B cell (primary cell): ENCODE measurements around the gene FUS. TPM values are rescaled to one million over a fixed set of nuclear protein-coding genes. Genes with fewer than 3 reads are reported as not detected.

Experiments
- ATAC-seq: fragments of 200-7000 bp; cut with Tn5 transposase; one replicate; pipeline ENCODE4 v1.10.0; 2021; ENCODE audit warnings: low read depth, mild to moderate bottlenecking, moderate number of reproducible peaks, moderate library complexity
- CTCF ChIA-PET: fragments of 350-600 bp; sonication (Branson Sonifier 250); formaldehyde crosslinking; loops from one replicate; lab custom pipeline; 2021; ENCODE audit warnings: antibody characterized with exemption, inconsistent platforms; lab: Charles Lee
- POLR2A ChIA-PET: fragments of 350-600 bp; sonication (Branson Sonifier 250); formaldehyde crosslinking; loops from one replicate; lab custom pipeline; 2021; ENCODE audit warnings: antibody characterized with exemption; lab: Charles Lee
- DNase-seq: peaks from one replicate; pipeline ENCODE4 v3.0.0; 2013
- H2AFZ ChIP-seq: 2 replicates; pipeline ENCODE4 v1.6.1; 2012; ENCODE audit warnings: mild to moderate bottlenecking, low read depth, low read length; ENCODE audit not compliant: insufficient read depth, poor library complexity, severe bottlenecking
- H3K27ac ChIP-seq, 2 donors: 1 replicate in 1 of 2; 2 replicates in 1 of 2; pipeline ENCODE4 v1.5.1; 2012 to 2013; ENCODE audit warnings: low read length in 2 of 2, mild to moderate bottlenecking in 2 of 2, moderate library complexity in 1 of 2
- H3K27me3 ChIP-seq, 4 experiments: fragments of 200-600 bp in 1 of 4; sonication (generic) in 1 of 4; replicated peaks in 1 of 4; 1 replicate in 2 of 4; 2 replicates in 2 of 4; pipeline versions ENCODE4 v1.6.1 to v1.7.0; 2013 to 2016; ENCODE audit warnings: low read length in 3 of 4, mild to moderate bottlenecking in 2 of 4, mixed read lengths in 1 of 4, moderate library complexity in 1 of 4; ENCODE audit not compliant: insufficient read depth in 4 of 4, control insufficient read depth in 3 of 4; ENCODE audit errors: control extremely low read depth in 1 of 4
- H3K36me3 ChIP-seq, 2 experiments: replicated peaks in 1 of 2; 1 replicate in 1 of 2; 2 replicates in 1 of 2; pipeline versions ENCODE4 v1.6.1 to v1.7.1; 2013; ENCODE audit warnings: low read length in 1 of 2; ENCODE audit not compliant: insufficient read depth in 2 of 2, control insufficient read depth in 1 of 2; ENCODE audit errors: control extremely low read depth in 1 of 2, extremely low read depth in 1 of 2
- H3K4me1 ChIP-seq, 2 donors: fragments of 200-600 bp in 1 of 2; sonication (generic) in 1 of 2; 1 replicate in 1 of 2; 2 replicates in 1 of 2; pipeline versions ENCODE4 v1.5.1 to v1.6.1; 2013 to 2017; ENCODE audit warnings: low read length in 2 of 2; ENCODE audit not compliant: control insufficient read depth in 2 of 2, insufficient read depth in 2 of 2
- H3K4me2 ChIP-seq: replicated peaks from 2 replicates; pipeline ENCODE3; 2012; ENCODE audit warnings: mild to moderate bottlenecking, low read depth, low read length; ENCODE audit not compliant: poor library complexity, severe bottlenecking
- H3K4me3 ChIP-seq, 5 experiments: fragments of 200-600 bp in 1 of 5; sonication (generic) in 1 of 5; 1 replicate in 3 of 5; 2 replicates in 2 of 5; pipeline versions ENCODE4 v1.5.1 to v1.7.0; 2011 to 2016; ENCODE audit warnings: low read length in 4 of 5, mild to moderate bottlenecking in 4 of 5, low read depth in 2 of 5, control low read depth in 1 of 5, moderate library complexity in 1 of 5; ENCODE audit not compliant: insufficient read depth in 1 of 5; ENCODE audit errors: control extremely low read depth in 1 of 5, extremely low read depth in 1 of 5
- H3K79me2 ChIP-seq: fragments of 200-600 bp; sonication (generic); one replicate; pipeline ENCODE4 v1.6.0; 2016; ENCODE audit warnings: low read length; ENCODE audit not compliant: control insufficient read depth, insufficient read depth
- H3K9ac ChIP-seq: fragments of 200-600 bp; sonication (generic); 2 replicates; pipeline ENCODE4 v1.6.1; 2017; ENCODE audit warnings: mild to moderate bottlenecking, low read length, moderate library complexity
- H3K9me3 ChIP-seq, 3 donors: one replicate each; pipeline versions ENCODE4 v1.6.1 to v1.7.1; 2013; ENCODE audit warnings: low read length in 2 of 3; ENCODE audit not compliant: control insufficient read depth in 2 of 3, insufficient read depth in 1 of 3; ENCODE audit errors: control extremely low read depth in 1 of 3
- H4K20me1 ChIP-seq: 2 replicates; pipeline ENCODE4 v1.6.0; 2012; ENCODE audit warnings: mild to moderate bottlenecking, low read length; ENCODE audit not compliant: insufficient read depth, control insufficient read depth, poor library complexity, severe bottlenecking
- H3K27ac Mint-ChIP-seq: one replicate; pipeline ENCODE4 v1.8.0; 2021; ENCODE audit warnings: mixed read lengths
- H3K27me3 Mint-ChIP-seq: one replicate; pipeline ENCODE4 v1.8.0; 2021; ENCODE audit warnings: mixed read lengths
- H3K4me1 Mint-ChIP-seq: one replicate; pipeline ENCODE4 v1.8.0; 2021; ENCODE audit warnings: mixed read lengths
- H3K4me3 Mint-ChIP-seq: one replicate; pipeline ENCODE4 v1.8.0; 2021; ENCODE audit warnings: mixed read lengths
- H3K9me3 Mint-ChIP-seq: one replicate; pipeline ENCODE4 v1.8.0; 2022; ENCODE audit warnings: mixed read lengths; ENCODE audit not compliant: insufficient read depth
- CTCF ChIP-seq: fragments of 200-600 bp; IDR thresholded peaks from one replicate; pipeline ENCODE4 v1.8.0; 2022; ENCODE audit warnings: antibody characterized with exemption, mild to moderate bottlenecking
- EZH2 ChIP-seq: IDR thresholded peaks from 2 replicates; pipeline ENCODE4 v1.6.1; 2012; ENCODE audit warnings: borderline replicate concordance, low read depth, mild to moderate bottlenecking, moderate library complexity, low read length; ENCODE audit not compliant: insufficient read depth, poor library complexity, severe bottlenecking
- WGBS: methylation state at CpG from one replicate; pipeline ENCODE4 v1.1.5; 2013; ENCODE audit warnings: missing lambda C conversion rate; ENCODE audit not compliant: insufficient coverage; 5-methylcytosine and 5-hydroxymethylcytosine counted together
- intact Hi-C: fragments of 100-400 bp; cut with micrococcal nuclease; formaldehyde crosslinking; loops from one replicate; pipeline ENCODE4 v1.10.0; 2022
- polyA plus RNA-seq: library from polyadenylated mRNA; depleted of rRNA; stranded (reverse); fragments of >200 nt; gene quantifications from 2 replicates; pipeline ENCODE4 v1.2.3, GENCODE V29; 2012
- total RNA-seq, 2 donors: library from RNA; stranded (reverse); fragments of 120-200 nt in 1 of 2; gene quantifications; 1 replicate in 1 of 2; 2 replicates in 1 of 2; pipeline versions ENCODE4 v1.2.3 to v1.2.4, GENCODE V29; 2013 to 2022

Gene FUS
- total and polyA plus RNA-seq, 2 donors (not counting 1 experiment from before 2014, with no cell fraction given) = 181 to 597 TPM

DNA sequence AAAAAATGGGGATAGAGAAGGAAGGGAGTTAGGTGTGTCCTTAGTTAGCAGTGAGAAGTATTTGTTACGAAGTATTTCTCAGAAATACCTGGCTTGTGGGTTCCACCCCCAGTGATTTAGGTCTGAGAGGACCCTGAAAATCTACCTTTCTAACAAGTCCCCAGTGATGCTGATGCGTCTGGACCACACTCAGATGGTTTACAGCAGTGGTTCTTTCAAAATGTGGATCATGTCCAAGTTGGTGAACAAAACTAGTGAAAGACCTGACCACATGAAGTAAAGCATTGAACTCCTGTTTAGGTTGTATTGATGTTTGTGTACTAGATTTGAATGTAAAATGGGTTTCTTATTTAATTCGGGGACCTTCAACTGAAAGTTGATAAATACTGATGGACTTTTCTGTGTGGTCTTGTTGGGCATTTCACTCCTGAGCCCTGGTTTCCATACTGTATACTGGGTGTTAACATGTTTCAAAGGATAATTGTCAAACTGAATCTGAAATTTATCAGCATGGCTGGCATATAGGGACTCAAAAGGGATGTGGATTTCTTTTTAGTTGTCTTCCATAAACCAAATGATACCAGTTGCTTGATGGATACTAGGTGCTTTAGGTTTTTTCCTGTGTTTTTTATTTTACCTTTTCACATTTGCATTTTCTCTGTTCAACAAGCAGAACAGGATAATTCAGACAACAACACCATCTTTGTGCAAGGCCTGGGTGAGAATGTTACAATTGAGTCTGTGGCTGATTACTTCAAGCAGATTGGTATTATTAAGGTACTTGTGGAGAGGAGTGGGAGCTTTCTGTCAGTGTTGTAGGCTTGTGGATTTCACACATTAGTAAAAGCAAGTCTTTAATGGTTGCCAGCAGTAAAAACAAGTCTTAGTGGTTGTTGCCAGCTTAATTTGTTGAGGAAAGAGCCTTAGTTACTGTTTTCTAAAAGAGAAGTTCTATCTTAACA is 8.8 kb downstream of the FUS start:
- no peak for ATAC-seq

More for the DNA sequence above, 8.8 kb downstream of the FUS start:
- Histone ChIP-seq H3K27ac (no peak overlapping the region), H3K4me3 (no peak overlapping the region), H3K9ac (no peak overlapping the region), H3K27me3 (no peaks in the 10 kb centered on the region), H3K9me3 (no peaks in the 10 kb centered on the region), H3K4me1 (peaks cover 0 to 5% of the 10 kb centered on the region in 2 donors), H2AFZ (no peak overlapping the region), H4K20me1 (peaks cover 97% of the 10 kb centered on the region), H3K4me2 (no peak overlapping the region), H3K79me2 (peaks cover 52% of the 10 kb centered on the region), H3K36me3 (peaks cover 8 to 97% of the 10 kb centered on the region in 2 experiments)
- 100% methylated on average over 1 of the region's 3 CpGs for WGBS
- DNase-seq = no peak
- no peaks in the 10 kb centered on the region for H3K9me3 Mint-ChIP-seq
- no peak overlapping the region for H3K27ac Mint-ChIP-seq
- CTCF ChIA-PET = interaction anchor here (0.5 kb wide), 1 partner anchor 36 kb away, joined by 5 read pairs; no protein-coding TSS in a partner anchor
- intact Hi-C loops = loop anchor here (10.0 kb wide), 2 partner anchors 84 to 686 kb away; partner anchors contain the start of genes BCKDK and ZNF267
- H3K4me1 Mint-ChIP-seq = peaks cover 44% of the 10 kb centered on the region
- no peaks in the 10 kb centered on the region for H3K27me3 Mint-ChIP-seq
- POLR2A ChIA-PET = interaction anchor here (1.4 kb wide), 1 partner anchor 11 kb away, joined by 5 read pairs; no protein-coding TSS in a partner anchor
- TF ChIP-seq CTCF (no peak), EZH2 (no peak)
- H3K4me3 Mint-ChIP-seq = no peak overlapping the region
